Measurements from ENCODE around the gene OTOP2. TPM values are rescaled to one million over a fixed set of nuclear protein-coding genes. Genes with fewer than 3 reads are reported as not detected.

OTOP2 gene
- total RNA-seq, 2 donors from 2014 or later, result 5.7 to 18.4 TPM

GRCh38 chr17:74883241-74883745 is 40.8 kb upstream of the OTOP2 start:
- no peaks in the 10 kb centered on the region for H3K4me1 ChIP-seq
- H3K9me3 ChIP-seq, result no peaks in the 10 kb centered on the region
- no peak overlapping the region for H3K4me3 ChIP-seq
- no peaks in the 10 kb centered on the region for H3K36me3 ChIP-seq
- H3K27me3 ChIP-seq, result no peaks in the 10 kb centered on the region
- TF ChIP-seq CTCF (IDR thresholded peaks at IDR 0.05), result no peak
- H3K9ac ChIP-seq (ENCODE audit: low read depth in 2 of 2, low read length in 2 of 2), result no peak overlapping the region
- no peak for DNase-seq
- no peak overlapping the region for H3K27ac ChIP-seq
- intact Hi-C loops (cut with DNase I), result no loop called here

- no peaks in the 10 kb centered on the region for H3K36me3 ChIP-seq
- intact Hi-C loops (cut with DNase I), result no loop called here
- H3K4me1 ChIP-seq, result peaks cover 2% of the 10 kb centered on the region
- H3K27me3 ChIP-seq, result peaks cover 16% of the 10 kb centered on the region
- H3K9ac ChIP-seq (ENCODE audit: low read depth in 2 of 2, low read length in 2 of 2), result no peak overlapping the region
- H3K9me3 ChIP-seq, result no peaks in the 10 kb centered on the region
- no peak for DNase-seq
- no peak for TF ChIP-seq CTCF (IDR thresholded peaks at IDR 0.05)
- no peak overlapping the region for H3K4me3 ChIP-seq
- no peak overlapping the region for H3K27ac ChIP-seq
Measured at GRCh38 chr17:74888469-74888868, 35.6 kb upstream of the OTOP2 start.

GRCh38 chr17:74890554-74890953 is 33.5 kb upstream of the OTOP2 start:
- Histone ChIP-seq H3K4me1 (peaks cover 4% of the 10 kb centered on the region), H3K27me3 (peaks cover 32% of the 10 kb centered on the region), H3K36me3 (no peaks in the 10 kb centered on the region), H3K27ac (no peak overlapping the region), H3K9ac (ENCODE audit: low read depth in 2 of 2, low read length in 2 of 2) (no peak overlapping the region), H3K9me3 (no peaks in the 10 kb centered on the region), H3K4me3 (no peak overlapping the region)
- intact Hi-C loops (cut with DNase I), result no loop called here
- DNase-seq, result no peak
- TF ChIP-seq CTCF (IDR thresholded peaks at IDR 0.05), result no peak

GRCh38 chr17:74892013-74892841 is 31.8 kb upstream of the OTOP2 start:
- Histone ChIP-seq H3K9me3 (no peaks in the 10 kb centered on the region), H3K4me3 (peak overlapping the region; percentile 23), H3K27me3 (peaks cover 32% of the 10 kb centered on the region), H3K9ac (ENCODE audit: low read depth in 2 of 2, low read length in 2 of 2) (no peak overlapping the region), H3K4me1 (peaks cover 4% of the 10 kb centered on the region), H3K27ac (no peak overlapping the region), H3K36me3 (no peaks in the 10 kb centered on the region)
- no peak for DNase-seq
- intact Hi-C loops (cut with DNase I), result no loop called here
- no peak for TF ChIP-seq CTCF (IDR thresholded peaks at IDR 0.05)

GRCh38 chr17:74892974-74893911 is 30.8 kb upstream of the OTOP2 start, which contains the start of gene FADS6:
Gene FADS6 (minus strand): TSS chr17:74893633. CDS start chr17:74893595, 38 bp downstream.
- peaks cover 32% of the 10 kb centered on the region for H3K27me3 ChIP-seq

More at GRCh38 chr17:74892974-74893911, 30.8 kb upstream of the OTOP2 start, which contains the start of gene FADS6:
- no peak within 1 kb of the TSS for H3K9ac ChIP-seq (ENCODE audit: low read depth in 2 of 2, low read length in 2 of 2)
- no peak within 1 kb of the TSS for H3K27ac ChIP-seq
- DNase-seq, result no peak
- intact Hi-C loops (cut with DNase I), result no loop called here
- H3K9me3 ChIP-seq, result no peaks in the 10 kb centered on the region
- no peaks in the 10 kb centered on the region for H3K36me3 ChIP-seq
- H3K4me3 ChIP-seq, result peak within 1 kb of the TSS; percentile 23
- no peak for TF ChIP-seq CTCF (IDR thresholded peaks at IDR 0.05)
- peaks cover 4% of the 10 kb centered on the region for H3K4me1 ChIP-seq
